ENCODE data around the gene ZNF211.
A peak's percentile ranks its signal among the peaks of the same experiment; 100 is the strongest.

GRCh38 chr19:57583521-57584416 is 49.2 kb upstream of the ZNF211 start, which contains the start of gene ZIK1:
- TF ChIP-seq CTCF (IDR thresholded peaks at IDR 0.05) (peak in 4 of 12 donors; percentile 23 to 44 (median 36)), POLR2A (IDR thresholded peaks at IDR 0.05) (peak in 1 of 2 donors; percentile 56)

All from heart left ventricle (tissue), 13 donors.